GM12872 (cell line): ENCODE results near the gene PAX2.
A peak's percentile ranks its signal among the peaks of the same experiment; 100 is the strongest.

ENCODE experiments used
- CTCF ChIP-seq: IDR thresholded peaks from 3 replicates; pipeline ENCODE4 v1.5.1; 2011; ENCODE audit warnings: low read depth, mild to moderate bottlenecking, low read length, moderate library complexity; ENCODE audit not compliant: insufficient read depth

The PAX2 gene

GRCh38 chr10:100811752-100812750 is 66.7 kb downstream of the PAX2 start:
- no peak for TF ChIP-seq CTCF

GRCh38 chr10:100812978-100813377 is 67.6 kb downstream of the PAX2 start:
- TF ChIP-seq CTCF = no peak

GRCh38 chr10:100814751-100815474 is 69.5 kb downstream of the PAX2 start:
- TF ChIP-seq CTCF = no peak

- no peak for TF ChIP-seq CTCF
Measured at GRCh38 chr10:100816671-100817070, 71.3 kb downstream of the PAX2 start.

GRCh38 chr10:100817268-100817839 is 72.0 kb downstream of the PAX2 start:
- peak; percentile 25; the same call in 1 of the 3 replicates for TF ChIP-seq CTCF

GRCh38 chr10:100819424-100819823 is 74.0 kb downstream of the PAX2 start:
- TF ChIP-seq CTCF = no peak

GRCh38 chr10:100823194-100823593 is 77.8 kb downstream of the PAX2 start:
- TF ChIP-seq CTCF = no peak
